Measurements from ENCODE around the gene FDXR. TPM values are rescaled to one million over a fixed set of nuclear protein-coding genes. Genes with fewer than 3 reads are reported as not detected.

Gene FDXR
- total and polyA plus RNA-seq, 9 of the 15 experiments (the other 6 are each of a cell fraction or from before 2014, with no cell fraction given), result 0.89 to 70.7 (median 30.9) TPM

DNA sequence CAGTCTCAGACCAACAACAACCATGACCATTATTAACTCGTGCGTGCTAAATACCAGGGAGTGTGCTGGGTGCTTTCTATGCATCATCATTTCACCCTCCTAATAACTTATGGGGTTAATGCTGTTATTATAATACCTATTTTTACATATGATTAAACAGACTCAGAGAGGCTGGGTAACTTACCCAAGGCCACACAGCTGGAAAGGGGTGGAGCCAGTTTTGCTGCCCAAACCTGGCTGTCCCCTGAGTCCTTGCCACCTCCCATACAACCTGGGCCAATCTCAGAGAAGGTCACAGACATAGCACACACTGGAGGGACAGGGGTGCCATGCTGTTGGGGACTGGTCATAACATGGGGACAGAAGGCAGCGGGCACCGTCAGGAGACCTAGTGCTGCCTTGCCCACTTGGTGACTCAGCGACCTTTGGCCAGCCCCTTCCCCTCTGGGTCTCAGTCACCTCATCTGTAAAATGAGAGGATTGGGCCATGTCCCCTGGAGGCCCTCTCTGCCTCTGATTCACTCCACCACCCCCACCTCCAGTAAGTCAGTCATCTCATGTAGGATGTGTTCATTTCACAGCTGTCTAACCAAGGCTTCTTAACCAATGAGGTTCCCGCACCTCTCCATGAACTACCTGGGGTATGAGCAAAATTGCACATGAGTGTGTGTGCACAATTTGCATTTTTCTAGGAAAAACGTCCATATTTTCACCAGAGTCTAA is 32.1 kb upstream of the FDXR start:
- Histone ChIP-seq H2AFZ (ENCODE audit: low read depth, low read length) (no peak overlapping the region), H3K9ac (ENCODE audit: insufficient read depth in 1 of 2, low read depth in 2 of 2, low read length in 2 of 2) (peak overlapping the region in 1 of 2 experiments; percentile 10; a peak in 1 of 4 replicates), H3K36me3 (ENCODE audit: control insufficient read depth, insufficient read depth, low read length) (no peaks in the 10 kb centered on the region), H3K4me2 (ENCODE audit: insufficient read depth, low read length) (no peak overlapping the region), H3K9me1 (ENCODE audit: control insufficient read depth, insufficient read depth, low read length) (no peaks in the 10 kb centered on the region), H3K4me3 (no peak overlapping the region), H3K79me2 (ENCODE audit: control insufficient read depth, insufficient read depth, low read length) (no peaks in the 10 kb centered on the region), H3K4me1 (replicated peaks in 1 of 2; ENCODE audit: control insufficient read depth in 2 of 2, insufficient read depth in 2 of 2, low read length in 2 of 2) (no peaks in the 10 kb centered on the region; a peak in 1 of 5 replicates), H4K20me1 (replicated peaks; ENCODE audit: control insufficient read depth, insufficient read depth, low read length) (no peaks in the 10 kb centered on the region), H3K27ac (ENCODE audit: extremely low read depth, low read depth, low read length) (no peak overlapping the region), H3K9me3 (replicated peaks; ENCODE audit: control insufficient read depth, insufficient read depth, low read depth, low read length) (no peaks in the 10 kb centered on the region), H3K27me3 (ENCODE audit: control insufficient read depth in 2 of 2, insufficient read depth in 2 of 2, low read length in 2 of 2) (peaks cover 10 to 24% of the 10 kb centered on the region in 2 experiments; a peak in 4 of 5 replicates)
- POLR2A ChIA-PET, result interaction anchor here (1.5 kb wide), 1 partner anchor 11 kb away, joined by 8 read pairs; the partner anchor contains the start of gene FADS6
- DNase-seq (ENCODE audit: extremely low read depth in 1 of 4, low spot score in 3 of 4) (no peak), FAIRE-seq (no peak), ATAC-seq (no peak)
- peak; percentile 61 for TF ChIP-seq RBM25 (IDR thresholded peaks at IDR 0.05; ENCODE audit: low read depth, low read length, severe bottlenecking)
- TF ChIP-seq BCOR (IDR thresholded peaks at IDR 0.05), result peak; percentile 50; the same call in 1 of the 2 replicates
- TF ChIP-seq ZFP36 (IDR thresholded peaks at IDR 0.05; ENCODE audit: low read depth, low read length, partially characterized antibody), result peak; percentile 55
- TF ChIP-seq PYGO2 (tag; IDR thresholded peaks at IDR 0.05), result no peak
- no peak for TF ChIP-seq NR2F6 (CRISPR knock-in tag; IDR thresholded peaks at IDR 0.05)
- WGBS (ENCODE audit: insufficient coverage, low coverage, missing lambda C conversion rate), result 21% methylated on average over 7 of the region's 7 CpGs
- intact Hi-C loops (cut with micrococcal nuclease), result no loop called here
- in situ Hi-C loops (cut with MboI), result no loop called here
- CTCF ChIA-PET (ENCODE audit: low intra/inter-chr PET ratio), result no interaction called here
- no TSS peak for BruUV-seq (replicated peaks)

DNA sequence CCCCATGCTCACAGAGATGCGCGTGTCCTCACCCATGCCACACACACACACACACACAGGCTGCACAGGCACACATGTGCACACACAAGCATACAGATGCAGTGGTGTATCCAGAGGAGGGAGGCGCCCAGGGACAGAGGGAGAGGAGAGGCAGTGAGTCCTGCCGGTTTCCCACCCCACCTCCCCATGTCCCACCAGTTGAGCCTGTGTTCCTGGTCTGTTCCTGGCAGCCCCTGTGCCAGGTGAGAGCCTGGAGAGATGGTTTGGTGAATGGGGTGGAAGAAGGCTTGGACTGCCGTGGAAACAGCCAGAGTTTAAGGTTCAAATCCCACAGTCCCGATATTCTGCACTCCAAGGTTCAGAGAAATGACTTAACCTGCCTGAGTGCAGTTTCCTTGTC is 30.9 kb upstream of the FDXR start:
- no peak overlapping the region for H3K27ac ChIP-seq (ENCODE audit: extremely low read depth, low read depth, low read length)
- TF ChIP-seq CHD1 (IDR thresholded peaks at IDR 0.05; ENCODE audit: low read length) (no peak), GATAD2A (IDR thresholded peaks at IDR 0.05) (no peak), DIDO1 (tag; IDR thresholded peaks at IDR 0.05; ENCODE audit: low read depth) (no peak), KLF16 (IDR thresholded peaks at IDR 0.05) (no peak), MCM5 (IDR thresholded peaks at IDR 0.05; ENCODE audit: low read depth) (no peak), CBX8 (IDR thresholded peaks at IDR 0.05; ENCODE audit: borderline replicate concordance, extremely low read depth, low read depth, low read length, poor library complexity, severe bottlenecking) (no peak)
- TF ChIP-seq, protein P1, sequence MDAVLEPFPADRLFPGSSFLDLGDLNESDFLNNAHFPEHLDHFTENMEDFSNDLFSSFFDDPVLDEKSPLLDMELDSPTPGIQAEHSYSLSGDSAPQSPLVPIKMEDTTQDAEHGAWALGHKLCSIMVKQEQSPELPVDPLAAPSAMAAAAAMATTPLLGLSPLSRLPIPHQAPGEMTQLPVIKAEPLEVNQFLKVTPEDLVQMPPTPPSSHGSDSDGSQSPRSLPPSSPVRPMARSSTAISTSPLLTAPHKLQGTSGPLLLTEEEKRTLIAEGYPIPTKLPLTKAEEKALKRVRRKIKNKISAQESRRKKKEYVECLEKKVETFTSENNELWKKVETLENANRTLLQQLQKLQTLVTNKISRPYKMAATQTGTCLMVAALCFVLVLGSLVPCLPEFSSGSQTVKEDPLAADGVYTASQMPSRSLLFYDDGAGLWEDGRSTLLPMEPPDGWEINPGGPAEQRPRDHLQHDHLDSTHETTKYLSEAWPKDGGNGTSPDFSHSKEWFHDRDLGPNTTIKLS (IDR thresholded peaks at IDR 0.05; ENCODE audit: borderline replicate concordance, low read depth), result no peak
- TF ChIP-seq, protein P2, sequence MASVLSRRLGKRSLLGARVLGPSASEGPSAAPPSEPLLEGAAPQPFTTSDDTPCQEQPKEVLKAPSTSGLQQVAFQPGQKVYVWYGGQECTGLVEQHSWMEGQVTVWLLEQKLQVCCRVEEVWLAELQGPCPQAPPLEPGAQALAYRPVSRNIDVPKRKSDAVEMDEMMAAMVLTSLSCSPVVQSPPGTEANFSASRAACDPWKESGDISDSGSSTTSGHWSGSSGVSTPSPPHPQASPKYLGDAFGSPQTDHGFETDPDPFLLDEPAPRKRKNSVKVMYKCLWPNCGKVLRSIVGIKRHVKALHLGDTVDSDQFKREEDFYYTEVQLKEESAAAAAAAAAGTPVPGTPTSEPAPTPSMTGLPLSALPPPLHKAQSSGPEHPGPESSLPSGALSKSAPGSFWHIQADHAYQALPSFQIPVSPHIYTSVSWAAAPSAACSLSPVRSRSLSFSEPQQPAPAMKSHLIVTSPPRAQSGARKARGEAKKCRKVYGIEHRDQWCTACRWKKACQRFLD (CRISPR knock-in tag; IDR thresholded peaks at IDR 0.05), result no peak
- no peak for DNase-seq (ENCODE audit: extremely low read depth in 1 of 4, low spot score in 3 of 4)
- no peaks in the 10 kb centered on the region; a peak in 1 of 5 replicates for H3K4me1 ChIP-seq (replicated peaks in 1 of 2; ENCODE audit: control insufficient read depth in 2 of 2, insufficient read depth in 2 of 2, low read length in 2 of 2)
- H3K9ac ChIP-seq (ENCODE audit: insufficient read depth in 1 of 2, low read depth in 2 of 2, low read length in 2 of 2), result no peak overlapping the region
- no peaks in the 10 kb centered on the region for H3K9me1 ChIP-seq (ENCODE audit: control insufficient read depth, insufficient read depth, low read length)
- no peak for FAIRE-seq
- H4K20me1 ChIP-seq (replicated peaks; ENCODE audit: control insufficient read depth, insufficient read depth, low read length), result no peaks in the 10 kb centered on the region
- POLR2A ChIA-PET, result no interaction called here
- in situ Hi-C loops (cut with MboI), result no loop called here
- H3K4me2 ChIP-seq (ENCODE audit: insufficient read depth, low read length), result no peak overlapping the region
- H3K79me2 ChIP-seq (ENCODE audit: control insufficient read depth, insufficient read depth, low read length), result no peaks in the 10 kb centered on the region
- ATAC-seq, result no peak; the same call in 1 of the 3 replicates
- H3K27me3 ChIP-seq (ENCODE audit: control insufficient read depth in 2 of 2, insufficient read depth in 2 of 2, low read length in 2 of 2), result peaks cover 14 to 32% of the 10 kb centered on the region in 2 experiments; a peak in 4 of 5 replicates
- BruUV-seq (replicated peaks), result no TSS peak
- H3K36me3 ChIP-seq (ENCODE audit: control insufficient read depth, insufficient read depth, low read length), result no peaks in the 10 kb centered on the region
- no peak overlapping the region for H2AFZ ChIP-seq (ENCODE audit: low read depth, low read length)
- H3K9me3 ChIP-seq (replicated peaks; ENCODE audit: control insufficient read depth, insufficient read depth, low read depth, low read length), result no peaks in the 10 kb centered on the region
- no peak overlapping the region for H3K4me3 ChIP-seq
- intact Hi-C loops (cut with micrococcal nuclease), result no loop called here
- 9% methylated on average over 6 of the region's 6 CpGs for WGBS (ENCODE audit: insufficient coverage, low coverage, missing lambda C conversion rate)
- CTCF ChIA-PET (ENCODE audit: low intra/inter-chr PET ratio), result interaction anchor here (0.6 kb wide), 1 partner anchor 16 kb away, joined by 4 read pairs; no protein-coding TSS in a partner anchor
